Astrocyte of the hippocampus (primary cell): Measurements from ENCODE around the gene OVCA2.

Experiments
- DNase-seq: peaks from one replicate; pipeline ENCODE4 v3.0.0; 2011; ENCODE audit warnings: low read depth, low spot score

OVCA2 gene

DNA sequence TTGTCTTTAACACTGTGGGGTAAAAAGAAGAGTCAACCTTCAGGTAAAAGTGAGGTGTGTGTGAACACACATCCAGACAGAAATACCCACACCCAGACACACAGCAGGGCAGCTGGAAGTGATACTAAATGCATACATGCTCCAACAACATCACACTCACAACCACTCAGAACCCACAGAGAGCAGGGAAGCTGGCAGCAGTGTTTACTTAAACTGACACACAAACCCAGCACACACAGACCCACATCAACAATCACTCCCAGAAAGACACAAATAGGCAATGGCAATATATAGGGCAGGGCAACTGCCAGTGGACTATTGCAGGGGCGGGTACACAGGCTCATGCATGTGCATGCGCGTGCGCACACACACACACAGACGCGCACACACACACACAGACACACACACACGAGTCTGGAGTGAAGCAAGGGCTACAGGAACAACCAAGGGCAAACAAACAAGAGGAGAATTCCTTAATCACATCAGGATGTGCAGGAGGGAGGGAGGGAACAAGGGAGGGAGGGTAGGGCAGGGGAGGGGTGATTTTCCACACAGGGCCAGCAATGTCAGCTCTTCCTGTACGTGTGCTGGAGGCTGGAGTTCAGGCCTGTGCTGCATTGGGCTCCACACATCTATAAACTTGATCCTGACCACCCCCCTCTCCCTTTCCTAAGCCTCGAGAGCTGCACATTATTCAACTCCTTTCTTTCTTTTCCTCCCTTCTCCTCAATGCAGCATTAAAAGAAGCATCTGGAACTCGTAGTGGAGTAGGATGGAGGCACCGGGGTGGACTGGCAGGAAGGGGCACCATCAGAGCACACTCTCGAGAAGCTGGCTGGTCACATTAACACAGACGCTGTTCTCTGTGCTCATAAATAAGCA, 43.2 kb downstream of the OVCA2 start:
- no peak for DNase-seq

DNA sequence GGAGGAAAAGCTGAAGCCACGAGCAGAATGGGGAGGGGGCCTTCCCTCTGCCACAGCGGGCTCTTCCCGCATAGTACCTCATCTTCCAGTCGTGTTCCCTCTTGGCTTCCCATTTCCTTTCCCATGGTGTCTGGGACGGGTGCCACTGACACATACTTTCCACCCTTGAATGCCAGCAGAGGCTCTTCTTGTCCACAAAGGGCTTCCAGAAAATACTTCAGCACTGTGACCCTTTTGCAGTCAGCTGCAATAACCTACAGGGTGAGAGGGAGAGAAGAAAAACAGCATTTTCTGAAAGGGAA, 43.8 kb downstream of the OVCA2 start:
- peak; percentile 64 for DNase-seq

DNA sequence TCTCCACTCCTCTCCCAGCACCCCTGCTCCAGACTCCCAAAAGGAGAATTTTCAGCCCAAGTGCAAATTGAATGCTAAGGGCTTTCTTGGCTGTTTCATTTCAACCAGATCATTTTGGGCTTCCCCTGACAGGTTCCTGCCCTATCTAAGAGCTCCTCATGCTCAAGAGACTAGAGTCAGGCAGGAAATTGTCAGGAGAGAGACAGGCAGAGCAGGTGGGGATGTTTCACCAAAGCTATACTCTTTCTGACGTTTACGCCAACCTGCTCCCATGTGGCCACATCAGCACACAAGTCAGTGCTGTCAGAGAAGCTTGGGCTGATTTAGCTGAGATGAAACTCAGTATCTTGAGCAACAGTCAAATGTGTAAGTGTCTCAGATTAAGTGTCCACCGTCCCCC, 44.5 kb downstream of the OVCA2 start:
- no peak for DNase-seq

DNA sequence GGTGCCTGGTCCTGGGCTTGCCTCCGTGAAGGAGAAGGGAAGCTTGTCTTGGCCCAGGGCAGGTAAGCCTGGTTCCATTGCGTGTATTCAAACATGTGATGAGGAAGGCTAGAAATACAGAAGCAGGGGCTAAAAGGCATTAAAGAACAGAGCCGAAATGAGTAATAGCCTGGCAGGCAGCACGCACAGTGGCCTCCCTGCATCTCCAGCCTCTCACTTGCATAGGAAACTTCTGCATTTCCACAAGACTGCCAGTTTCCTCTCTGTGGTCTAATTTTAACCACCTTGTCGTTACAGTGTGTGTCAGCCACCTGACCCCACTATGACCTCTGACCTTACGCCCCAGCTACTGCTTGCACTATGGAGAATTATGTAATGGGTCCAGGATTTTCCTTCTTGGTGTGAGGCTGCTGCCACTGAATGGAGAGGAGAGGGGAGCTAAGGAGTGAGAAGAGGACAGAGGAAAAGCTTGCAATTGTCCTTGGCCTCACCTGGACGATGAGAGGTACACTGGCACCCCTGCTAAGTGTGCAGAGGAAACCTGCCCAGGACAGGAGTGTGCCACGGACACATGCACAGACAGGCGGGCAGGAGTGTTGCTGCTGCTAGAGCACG, 45.9 kb downstream of the OVCA2 start:
- no peak for DNase-seq

DNA sequence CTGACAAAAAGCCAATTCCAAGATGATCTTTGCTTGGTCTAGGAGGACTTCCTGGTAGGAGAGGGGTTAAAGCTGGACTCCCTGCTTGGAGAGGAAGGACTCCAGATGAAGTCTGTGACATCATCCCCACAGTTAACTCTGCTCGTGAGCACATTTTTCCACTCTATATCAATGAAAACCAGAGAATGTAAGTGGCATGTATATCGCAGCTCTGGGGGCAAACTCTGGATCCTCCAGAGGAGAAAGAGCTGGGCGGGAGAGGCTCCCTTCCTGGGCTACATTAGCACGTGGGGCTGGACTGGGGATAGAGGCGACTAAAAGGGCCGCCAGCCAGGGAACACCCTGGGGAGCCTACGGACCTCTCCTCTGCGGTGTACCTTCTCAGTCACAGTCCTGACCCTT, 47.2 kb downstream of the OVCA2 start:
- no peak for DNase-seq

DNA sequence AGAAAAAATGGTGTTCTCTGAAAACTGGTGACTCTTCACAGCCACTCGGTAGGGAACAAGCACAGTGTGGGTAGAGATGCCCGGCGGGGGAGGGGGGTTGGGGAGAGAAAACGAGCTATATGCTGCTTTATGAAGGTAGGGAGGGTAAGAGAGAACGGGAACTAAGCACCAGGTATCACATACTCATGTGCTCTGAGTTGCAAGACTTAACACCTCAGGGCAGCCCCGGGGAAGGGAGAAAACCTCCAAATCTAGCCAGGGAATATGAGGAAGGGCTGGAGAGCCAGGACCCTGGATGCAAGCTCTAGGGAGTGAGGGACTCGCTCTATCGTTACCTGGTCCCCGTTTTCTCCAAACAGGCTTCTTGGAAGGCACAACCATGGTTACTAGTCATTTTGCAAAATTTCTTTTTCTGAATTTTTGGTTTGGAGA, 48.4 kb downstream of the OVCA2 start:
- no peak for DNase-seq

DNA sequence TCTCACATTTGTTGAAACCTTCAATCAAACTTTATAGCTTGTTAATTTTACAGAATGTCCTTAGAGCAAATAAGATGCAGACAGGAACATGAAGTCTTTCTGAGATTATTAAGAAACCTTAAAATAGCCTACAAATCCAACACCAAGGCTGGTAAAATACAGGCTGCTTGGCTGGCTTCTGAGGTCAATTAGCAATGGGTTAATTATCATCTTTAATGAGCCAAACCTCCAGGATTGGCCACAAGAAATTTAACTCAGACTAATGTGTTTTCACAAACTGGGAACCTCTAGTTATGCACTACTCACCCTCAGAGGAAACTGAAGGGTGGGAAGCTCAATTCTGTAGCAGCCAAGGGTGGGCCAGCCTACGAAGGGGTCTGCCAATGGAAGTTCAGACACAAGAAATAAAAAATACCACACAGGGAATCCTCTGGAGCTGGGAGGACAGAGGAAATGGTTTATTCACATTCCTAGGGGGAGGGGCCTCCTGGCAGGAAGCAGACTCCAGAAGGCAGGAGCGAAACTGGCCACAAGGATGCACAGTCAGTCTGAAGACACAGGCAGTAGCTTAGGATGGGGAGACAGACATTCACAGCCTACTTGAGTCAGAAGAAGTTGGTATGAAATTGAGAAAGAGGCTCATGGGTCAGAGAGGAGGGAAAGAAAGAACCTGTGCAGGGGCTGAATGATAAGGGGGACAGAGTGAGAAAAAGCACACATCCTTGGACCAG, 49.1 kb downstream of the OVCA2 start:
- DNase-seq, result peak; percentile 93

DNA sequence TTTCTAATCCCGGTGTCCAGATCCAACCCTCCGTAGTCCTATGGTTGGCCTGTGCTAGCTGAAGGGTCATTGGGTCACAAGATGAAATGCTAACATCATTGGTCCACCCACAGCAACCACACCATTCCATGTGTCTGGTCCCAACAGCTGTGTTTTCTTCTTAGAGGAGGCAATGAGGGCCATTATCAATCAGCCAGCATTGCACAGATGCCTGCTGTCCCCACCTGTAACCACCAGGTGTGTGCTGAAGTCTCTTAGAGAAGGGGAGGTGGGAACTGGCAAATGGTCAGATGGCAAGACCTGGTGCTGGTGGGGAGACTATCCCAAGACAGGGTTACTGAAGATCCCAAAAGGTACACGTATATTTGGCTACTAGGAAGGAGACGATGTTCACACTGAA, 50.4 kb downstream of the OVCA2 start:
- DNase-seq, result no peak
